Spinal cord (tissue), 10 donors: ENCODE data around the gene ID4. TPM values are rescaled to one million over a fixed set of nuclear protein-coding genes. Genes with fewer than 3 reads are reported as not detected.
A peak's percentile ranks its signal among the peaks of the same experiment; 100 is the strongest.
"Not testable (repeated sequence)": the region's sequence is repeated elsewhere in the genome, so short reads cannot be mapped to it uniquely, and the experiment has no call there.

Experiments used
- DNase-seq, 6 donors: peaks; one replicate each; pipeline versions ENCODE4 v3.0.0 to v3.0.0-alpha.2; 2013 to 2015; ENCODE audit warnings: low spot score in 6 of 6, low read depth in 4 of 6
- H3K27ac ChIP-seq: one replicate; pipeline ENCODE4 v1.5.1; 2013; ENCODE audit warnings: low read depth, low read length, control low read depth
- H3K27me3 ChIP-seq: one replicate; pipeline ENCODE4 v1.6.1; 2013; ENCODE audit warnings: low read length; ENCODE audit not compliant: control insufficient read depth, insufficient read depth
- H3K36me3 ChIP-seq: one replicate; pipeline ENCODE4 v1.6.1; 2013; ENCODE audit warnings: low read length; ENCODE audit not compliant: control insufficient read depth, insufficient read depth
- H3K4me1 ChIP-seq: one replicate; pipeline ENCODE4 v1.6.1; 2013; ENCODE audit warnings: low read length; ENCODE audit not compliant: control insufficient read depth, insufficient read depth
- H3K4me3 ChIP-seq: one replicate; pipeline ENCODE4 v1.5.1; 2013; ENCODE audit warnings: low read depth, low read length, control low read depth
- H3K9me3 ChIP-seq: one replicate; pipeline ENCODE4 v1.6.1; 2013; ENCODE audit warnings: low read length; ENCODE audit not compliant: control insufficient read depth, insufficient read depth
- WGBS: methylation state at CpG from one replicate; pipeline ENCODE4 v1.1.5; 2013; ENCODE audit warnings: missing lambda C conversion rate; ENCODE audit not compliant: insufficient coverage; 5-methylcytosine and 5-hydroxymethylcytosine counted together
- polyA plus RNA-seq, 2 donors: library from polyadenylated mRNA; unstranded; fragments of 120-200 nt; gene quantifications; one replicate each; pipeline ENCODE4 v1.2.1, GENCODE V29; 2013; ENCODE audit not compliant: insufficient read length in 2 of 2
- total RNA-seq, 2 donors: library from RNA; depleted of rRNA in 1 of 2; stranded (reverse); fragments of 120-200 nt in 1 of 2; fragments of >200 nt in 1 of 2; gene quantifications; one replicate each; pipeline versions ENCODE4 v1.2.3 to v1.2.4, GENCODE V29; 2013 to 2014
- donor health status: healthy.

Gene ID4
- total and polyA plus RNA-seq, 4 donors, result 109 to 276 (median 192) TPM

DNA sequence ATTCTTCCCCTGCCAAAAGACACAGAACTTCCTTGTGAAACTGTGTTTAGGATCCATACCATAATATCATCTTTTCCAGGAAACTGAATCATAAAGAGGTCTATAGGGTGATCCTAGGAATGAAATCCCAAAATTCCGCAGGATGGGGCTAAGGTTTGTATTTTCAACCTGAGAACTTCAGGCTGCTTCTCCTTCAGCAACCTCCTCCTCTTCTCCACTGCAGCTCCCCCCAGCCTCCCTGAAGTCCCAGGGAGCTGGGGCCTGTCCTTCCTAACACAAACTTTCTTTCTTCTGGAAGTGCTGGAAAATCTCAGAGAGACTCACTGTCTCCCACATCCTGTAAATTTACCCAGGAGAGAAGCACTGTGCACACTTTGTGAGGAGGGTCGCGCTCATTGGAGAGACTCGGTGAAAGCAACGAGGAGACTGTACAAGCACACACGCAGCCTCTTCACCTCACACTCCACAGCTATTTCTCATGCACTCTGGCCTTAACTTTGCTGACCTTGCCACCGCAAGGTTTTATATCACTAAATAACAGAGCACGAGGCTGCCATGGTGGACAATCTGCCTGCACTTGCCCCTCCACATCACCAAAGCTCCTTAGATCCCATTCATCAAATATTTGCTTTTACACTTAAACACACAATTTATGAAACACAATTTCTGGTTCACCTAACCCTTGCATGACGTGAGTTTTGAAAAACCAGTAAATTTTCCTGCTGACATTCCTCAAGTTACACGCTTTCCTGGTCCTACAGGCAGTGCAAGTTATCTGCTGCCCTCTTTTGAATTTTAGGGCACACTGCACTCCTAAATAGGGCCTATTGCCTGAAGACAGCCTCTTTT is 14.3 kb downstream of the ID4 start:
- DNase-seq, result peak in 3 of 6 donors; percentile 66 to 95 (median 91)
- Histone ChIP-seq H3K4me3 (peak overlapping the region; percentile 7), H3K27ac (peak overlapping the region; percentile 63), H3K36me3 (no peaks in the 10 kb centered on the region), H3K27me3 (no peaks in the 10 kb centered on the region), H3K4me1 (peaks cover 6% of the 10 kb centered on the region), H3K9me3 (no peaks in the 10 kb centered on the region)
- WGBS, result 17% methylated on average over 10 of the region's 10 CpGs

DNA sequence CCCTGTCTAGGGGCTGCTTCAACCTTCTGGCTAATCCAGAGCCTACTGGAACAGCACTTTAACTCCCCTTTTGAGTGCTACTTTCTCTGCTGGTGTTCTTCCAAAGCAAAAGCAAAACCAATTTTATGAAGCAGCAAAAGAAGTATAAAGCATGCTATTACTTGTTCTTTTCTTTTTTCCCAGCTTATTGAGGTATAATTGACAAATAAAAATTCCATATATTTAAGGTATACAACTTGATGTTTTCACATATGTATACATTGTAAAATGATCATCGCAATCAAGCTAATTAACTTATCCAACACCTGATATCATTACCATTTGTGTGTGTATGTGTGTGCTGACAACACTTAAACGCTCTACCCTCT is 14.9 kb downstream of the ID4 start:
- Histone ChIP-seq H3K4me1 (peaks cover 6% of the 10 kb centered on the region), H3K27ac (no peak overlapping the region), H3K27me3 (no peaks in the 10 kb centered on the region), H3K4me3 (no peak overlapping the region), H3K9me3 (no peaks in the 10 kb centered on the region), H3K36me3 (no peaks in the 10 kb centered on the region)
- WGBS, result no CpG with 5 or more reads among the region's 2 CpGs
- DNase-seq, result no peak

DNA sequence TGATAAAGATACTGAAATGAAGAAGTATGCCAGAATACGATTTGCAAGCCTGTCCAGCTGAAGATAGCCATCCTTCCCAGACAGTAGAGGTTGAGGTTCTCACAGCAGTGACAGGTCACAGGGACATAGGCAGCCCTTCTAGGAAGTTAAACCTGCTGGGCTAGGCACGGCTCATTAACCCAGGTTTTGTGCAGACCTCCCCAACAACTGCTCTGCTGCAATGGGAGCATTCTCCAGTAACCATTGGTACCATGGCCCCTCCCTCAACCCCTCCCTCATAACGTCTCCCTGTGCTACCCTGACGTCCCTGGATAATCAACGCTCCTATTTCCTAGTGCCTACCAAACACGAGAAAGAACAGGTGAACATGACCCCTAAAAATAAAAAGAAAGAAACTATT is 15.8 kb downstream of the ID4 start:
- H3K27me3 ChIP-seq, result no peaks in the 10 kb centered on the region
- H3K4me3 ChIP-seq, result no peak overlapping the region
- H3K27ac ChIP-seq, result no peak overlapping the region
- no peaks in the 10 kb centered on the region for H3K9me3 ChIP-seq
- H3K4me1 ChIP-seq, result peaks cover 6% of the 10 kb centered on the region
- no peaks in the 10 kb centered on the region for H3K36me3 ChIP-seq
- 63% methylated on average over 4 of the region's 6 CpGs for WGBS
- no peak for DNase-seq

DNA sequence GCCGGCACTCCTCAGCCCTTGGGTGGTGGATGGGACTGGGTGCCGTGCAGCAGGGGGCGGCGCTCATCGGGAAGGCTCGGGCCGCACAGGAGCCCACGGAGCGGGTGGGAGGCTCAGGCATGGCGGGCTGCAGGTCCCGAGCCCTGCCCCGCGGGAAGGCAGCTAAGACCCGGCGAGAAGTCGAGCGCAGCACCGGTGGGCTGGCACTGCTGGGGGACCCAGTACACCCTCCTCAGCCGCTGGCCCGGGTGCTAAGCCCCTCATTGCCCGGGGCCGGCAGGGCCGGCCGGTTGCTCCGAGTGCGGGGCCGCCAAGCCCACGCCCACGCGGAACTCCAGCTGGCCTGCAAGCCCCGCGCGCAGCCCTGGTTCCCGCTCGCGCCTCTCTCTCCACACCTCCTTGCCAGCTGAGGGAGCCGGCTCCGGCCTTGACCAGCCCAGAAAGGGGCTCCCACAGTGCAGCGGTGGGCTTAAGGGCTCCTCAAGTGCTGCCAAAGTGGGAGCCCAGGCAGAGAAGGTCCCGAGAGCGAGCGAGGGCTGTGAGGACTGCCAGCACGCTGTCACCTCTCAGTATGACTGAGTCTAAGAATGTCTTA is 17.3 kb downstream of the ID4 start:
- 96% methylated on average over 28 of the region's 43 CpGs for WGBS
- DNase-seq, H3K27me3 ChIP-seq, H3K4me3 ChIP-seq, H3K9me3 ChIP-seq, H3K27ac ChIP-seq, H3K36me3 ChIP-seq, H3K4me1 ChIP-seq: not testable (repeated sequence)

- Histone ChIP-seq H3K4me1 (peaks cover 6% of the 10 kb centered on the region), H3K27ac (no peak overlapping the region), H3K36me3 (no peaks in the 10 kb centered on the region), H3K4me3 (no peak overlapping the region), H3K27me3 (no peaks in the 10 kb centered on the region), H3K9me3 (no peaks in the 10 kb centered on the region)
- DNase-seq, result no peak
- 80% methylated on average over 8 of the region's 8 CpGs for WGBS
Measured at GRCh38 chr6:19855536-19855935, 18.4 kb downstream of the ID4 start.

DNA sequence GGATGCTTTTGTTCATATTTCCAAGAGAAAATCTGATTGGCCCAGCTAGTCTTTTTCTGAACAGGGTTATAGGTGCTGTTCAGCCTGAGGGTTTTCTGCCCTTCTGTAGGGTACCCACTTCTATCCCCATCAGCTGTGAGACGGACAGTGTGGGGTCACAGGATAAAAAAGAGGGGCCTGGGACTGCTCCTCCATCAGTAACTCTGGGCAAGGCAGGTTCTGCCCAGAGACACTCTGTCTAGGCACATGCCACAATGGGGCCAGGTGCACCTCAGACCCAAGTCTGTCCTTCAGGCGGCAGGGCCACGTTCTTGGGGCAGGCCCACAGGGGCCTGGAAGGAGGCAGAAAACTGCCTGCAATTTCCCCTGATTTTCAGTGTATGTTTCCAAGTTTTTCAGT is 20.0 kb downstream of the ID4 start:
- H3K36me3 ChIP-seq, result no peaks in the 10 kb centered on the region
- no peak overlapping the region for H3K27ac ChIP-seq
- WGBS, result 94% methylated on average over 3 of the region's 3 CpGs
- H3K4me3 ChIP-seq, result no peak overlapping the region
- H3K27me3 ChIP-seq, result no peaks in the 10 kb centered on the region
- H3K4me1 ChIP-seq, result no peaks in the 10 kb centered on the region
- H3K9me3 ChIP-seq, result no peaks in the 10 kb centered on the region
- no peak for DNase-seq

DNA sequence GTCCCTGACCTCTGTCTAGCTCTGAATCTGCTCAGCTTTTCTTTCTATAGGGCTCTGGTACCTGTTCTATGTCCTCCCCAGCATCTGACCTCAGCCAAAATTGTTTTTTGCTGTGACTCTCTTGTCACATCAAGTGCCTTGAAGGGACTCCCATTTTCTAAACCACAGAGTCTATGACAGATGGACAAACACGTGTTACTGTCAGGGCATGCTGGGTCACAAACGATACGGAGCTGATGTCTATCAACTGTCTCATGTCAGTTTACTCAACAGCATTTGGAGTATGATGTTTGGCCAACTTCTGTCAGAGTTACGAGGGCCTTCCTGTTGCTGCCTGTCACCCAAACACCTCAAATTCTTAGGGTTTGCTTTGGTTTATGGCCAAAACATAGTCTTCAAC is 20.5 kb downstream of the ID4 start:
- WGBS, result 83% methylated on average over 1 of the region's 4 CpGs
- H3K36me3 ChIP-seq, result no peaks in the 10 kb centered on the region
- no peaks in the 10 kb centered on the region for H3K4me1 ChIP-seq
- DNase-seq, result no peak
- H3K27ac ChIP-seq, result no peak overlapping the region
- no peaks in the 10 kb centered on the region for H3K9me3 ChIP-seq
- H3K27me3 ChIP-seq, result no peaks in the 10 kb centered on the region
- no peak overlapping the region for H3K4me3 ChIP-seq

DNA sequence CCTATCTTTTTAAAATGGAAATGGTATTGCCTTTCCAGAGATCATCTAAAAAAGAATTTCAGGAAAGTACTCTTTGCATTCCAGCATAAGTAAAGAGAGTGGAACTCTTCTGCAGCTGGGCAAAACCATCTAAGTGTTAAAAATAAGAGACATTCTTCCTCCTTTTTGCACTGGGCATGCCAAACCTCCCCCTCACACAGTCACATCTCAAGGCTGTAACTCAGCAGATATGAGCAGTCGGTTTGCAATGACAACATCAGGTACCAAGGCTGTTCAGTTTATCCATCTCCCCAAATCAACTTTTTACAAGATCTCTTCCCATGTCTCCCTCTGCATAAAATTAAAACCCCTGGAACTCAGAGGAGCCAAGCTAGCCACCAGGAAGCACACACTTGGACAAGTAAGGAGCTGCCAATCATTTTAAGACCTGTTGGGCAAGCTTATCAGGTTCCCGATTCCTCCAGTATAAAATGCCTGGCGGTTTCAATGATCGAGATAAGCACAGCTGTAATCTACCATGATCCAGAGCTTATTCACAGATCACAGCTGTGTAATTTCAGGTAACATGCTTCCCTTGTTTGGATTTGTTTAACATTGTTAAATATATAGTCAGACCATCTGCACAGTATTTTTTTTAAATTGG is 23.2 kb downstream of the ID4 start:
- Histone ChIP-seq H3K36me3 (no peaks in the 10 kb centered on the region), H3K27me3 (no peaks in the 10 kb centered on the region), H3K4me3 (no peak overlapping the region), H3K4me1 (no peaks in the 10 kb centered on the region), H3K27ac (no peak overlapping the region), H3K9me3 (no peaks in the 10 kb centered on the region)
- WGBS, result 88% methylated on average over 1 of the region's 4 CpGs
- peak in 1 of 6 donors; percentile 41 for DNase-seq

DNA sequence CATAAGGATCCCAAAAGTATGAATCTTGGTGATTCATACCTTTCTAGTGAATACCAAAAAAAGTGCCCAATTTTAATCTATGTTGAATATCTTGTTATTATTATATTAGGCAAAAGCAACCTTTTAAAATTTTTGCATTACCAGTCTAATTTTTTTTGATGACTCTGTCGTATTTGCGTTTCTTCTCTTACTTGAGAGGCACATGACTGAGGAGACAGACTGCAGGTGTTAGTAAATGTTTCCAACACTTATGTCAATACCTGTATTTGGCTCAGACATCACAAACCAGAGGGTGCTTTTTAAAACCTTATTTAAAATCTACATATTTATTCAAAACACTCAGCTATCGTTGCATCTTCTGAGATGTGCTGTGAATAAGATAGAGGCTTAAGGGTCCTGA is 27.1 kb downstream of the ID4 start:
- no peaks in the 10 kb centered on the region for H3K36me3 ChIP-seq
- H3K27me3 ChIP-seq, result no peaks in the 10 kb centered on the region
- H3K9me3 ChIP-seq, result no peaks in the 10 kb centered on the region
- peaks cover 3% of the 10 kb centered on the region for H3K4me1 ChIP-seq
- no peak overlapping the region for H3K4me3 ChIP-seq
- DNase-seq, result no peak
- 80% methylated on average over 1 of the region's 3 CpGs for WGBS
- H3K27ac ChIP-seq, result no peak overlapping the region
